HT1080 (cell line): ENCODE data around the gene FGF12. TPM values are rescaled to one million over a fixed set of nuclear protein-coding genes. Genes with fewer than 3 reads are reported as not detected.

Source experiments
- DNase-seq: peaks from one replicate; pipeline ENCODE4 v3.0.0-alpha.2; 2015; ENCODE audit warnings: low read depth
- total RNA-seq: library from RNA; depleted of rRNA; stranded (reverse); fragments of >200 nt; shearing (Covaris generic); gene quantifications from 2 replicates; pipeline ENCODE4 v1.2.3, GENCODE V29; 2014

Gene FGF12
- total RNA-seq, 1 experiment from 2014 or later = 2.2 TPM

DNA sequence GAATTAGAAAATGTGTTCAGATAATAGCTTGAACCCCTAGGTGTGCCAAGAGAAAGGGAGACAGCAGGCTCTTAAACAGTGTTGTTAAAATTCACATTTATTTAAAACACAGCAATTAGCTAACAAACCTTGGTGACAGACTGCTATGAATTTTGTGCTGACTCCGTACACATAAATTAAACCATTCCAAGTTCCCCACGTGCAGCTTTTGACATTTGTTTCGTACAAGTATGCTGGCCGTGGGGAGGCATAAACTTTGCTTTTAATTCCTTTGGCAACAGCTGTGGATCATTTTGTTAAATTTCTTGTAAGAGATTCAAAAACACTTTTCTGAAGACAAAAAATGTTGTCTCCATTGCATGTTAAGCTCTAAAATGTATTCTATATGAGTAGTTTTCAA lies 465.3 kb downstream of the FGF12 start:
- no peak for DNase-seq

DNA sequence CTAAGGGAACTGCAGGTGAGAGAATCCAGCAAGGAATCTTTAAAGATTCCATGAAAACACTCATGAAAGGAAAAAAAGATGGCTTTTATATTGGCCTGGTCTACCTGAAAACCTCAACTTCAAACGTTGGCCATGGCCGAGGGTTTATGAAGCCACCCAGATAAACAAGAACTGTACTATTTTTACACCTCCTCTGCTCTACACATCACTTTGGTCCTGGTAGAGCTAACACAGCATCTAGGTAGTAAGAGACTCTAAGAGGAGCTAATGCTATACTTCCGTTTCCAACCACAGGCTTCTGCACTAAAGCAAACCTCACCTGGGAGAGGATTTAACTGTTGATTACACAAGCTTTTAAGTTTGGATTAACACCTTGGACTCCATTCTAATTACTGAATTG lies 466.2 kb downstream of the FGF12 start:
- DNase-seq = no peak

DNA sequence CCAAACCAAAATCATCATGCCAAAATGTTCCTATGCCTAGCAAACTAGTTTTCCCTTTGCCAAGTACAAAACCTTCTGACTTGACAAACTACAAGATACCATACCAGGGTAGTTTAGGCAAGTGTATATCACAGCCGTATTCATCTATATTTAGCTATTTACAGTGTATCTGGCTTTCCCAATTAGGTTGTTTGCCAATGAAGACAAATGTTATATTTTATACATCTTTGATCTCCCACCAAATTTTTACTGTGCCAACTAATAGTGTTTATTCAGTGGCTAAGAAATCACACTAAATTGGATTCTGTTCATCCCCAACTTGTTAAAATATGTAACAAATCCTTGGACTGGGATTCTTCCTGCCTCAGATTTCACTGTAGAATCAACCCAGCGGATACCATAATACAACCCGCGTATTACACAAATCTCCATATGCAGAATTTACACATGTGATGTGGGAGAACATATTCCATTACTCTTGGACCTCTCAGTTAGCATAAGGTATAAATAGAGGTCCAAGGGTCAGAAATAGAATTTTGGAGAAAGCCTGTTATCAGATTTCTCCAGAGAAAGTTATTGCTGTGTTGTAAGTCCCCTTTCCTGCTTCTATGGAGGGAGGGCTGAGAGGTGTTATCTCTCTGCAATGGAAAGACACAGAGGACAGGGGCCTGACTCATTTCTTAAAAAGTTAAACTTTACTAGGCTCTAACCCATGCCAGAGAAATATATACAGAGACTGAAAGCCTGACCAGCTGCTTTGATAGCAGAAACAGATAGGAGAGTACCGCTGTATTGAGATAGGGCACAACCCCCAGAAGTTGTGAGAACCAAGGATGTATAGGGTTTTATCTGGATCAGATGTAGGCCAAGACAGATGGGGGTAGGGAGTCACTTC lies 467.0 kb downstream of the FGF12 start:
- DNase-seq = no peak

DNA sequence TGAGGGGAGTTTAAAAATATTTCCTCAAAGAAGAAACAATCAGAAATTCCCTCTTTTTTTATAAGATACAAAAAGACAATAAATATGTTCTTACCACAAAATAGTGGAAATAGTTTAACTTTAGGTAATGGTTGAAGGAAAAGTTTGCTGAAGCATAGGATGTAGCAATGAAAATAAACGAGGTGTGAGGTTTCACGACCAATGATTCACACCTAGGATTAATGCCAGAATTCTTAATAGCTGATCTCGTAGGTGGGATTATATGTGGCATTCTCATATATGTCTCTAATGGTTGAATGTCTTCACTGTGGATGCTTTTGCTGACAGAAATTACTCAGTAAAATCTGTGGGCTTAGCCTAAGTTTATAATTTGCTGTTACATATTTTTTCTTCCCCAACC lies 467.7 kb downstream of the FGF12 start:
- DNase-seq = peak; percentile 46

DNA sequence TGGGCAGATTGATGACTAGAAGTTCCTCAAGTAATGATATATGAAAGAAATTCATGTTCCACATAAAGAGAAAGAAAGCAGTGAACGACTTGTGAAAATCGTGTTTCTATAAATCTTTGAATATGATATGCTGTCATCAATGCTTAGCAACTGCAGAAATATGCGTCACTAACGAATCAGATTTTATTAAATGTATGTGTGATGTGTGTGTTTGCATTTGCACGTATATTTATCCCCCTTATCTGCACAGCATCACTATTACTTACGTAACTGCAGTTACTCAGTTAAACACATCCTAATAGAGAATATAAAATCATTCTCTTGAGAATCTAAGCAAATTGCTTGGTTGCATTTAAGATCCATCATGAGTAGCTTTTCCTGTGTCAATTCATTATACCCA lies 468.6 kb downstream of the FGF12 start:
- no peak for DNase-seq

DNA sequence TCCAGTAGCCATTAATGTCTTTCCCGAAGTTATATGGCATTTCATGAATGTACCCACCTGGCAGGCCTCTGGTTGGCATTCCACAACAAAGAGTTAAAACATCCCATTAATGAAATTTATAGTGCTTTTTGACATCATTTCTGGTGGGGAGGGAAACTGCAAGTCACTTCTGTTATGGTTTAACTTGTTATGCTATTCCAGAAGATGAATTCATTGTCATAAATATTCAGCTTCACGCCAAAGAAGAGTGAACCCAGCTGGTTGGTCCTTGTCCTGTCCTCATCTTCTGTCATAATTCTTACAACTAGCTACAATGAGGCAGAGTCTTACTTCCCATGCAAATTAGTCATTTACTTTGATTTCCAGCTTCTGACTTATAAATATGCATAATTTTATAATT lies 471.5 kb downstream of the FGF12 start:
- no peak for DNase-seq

DNA sequence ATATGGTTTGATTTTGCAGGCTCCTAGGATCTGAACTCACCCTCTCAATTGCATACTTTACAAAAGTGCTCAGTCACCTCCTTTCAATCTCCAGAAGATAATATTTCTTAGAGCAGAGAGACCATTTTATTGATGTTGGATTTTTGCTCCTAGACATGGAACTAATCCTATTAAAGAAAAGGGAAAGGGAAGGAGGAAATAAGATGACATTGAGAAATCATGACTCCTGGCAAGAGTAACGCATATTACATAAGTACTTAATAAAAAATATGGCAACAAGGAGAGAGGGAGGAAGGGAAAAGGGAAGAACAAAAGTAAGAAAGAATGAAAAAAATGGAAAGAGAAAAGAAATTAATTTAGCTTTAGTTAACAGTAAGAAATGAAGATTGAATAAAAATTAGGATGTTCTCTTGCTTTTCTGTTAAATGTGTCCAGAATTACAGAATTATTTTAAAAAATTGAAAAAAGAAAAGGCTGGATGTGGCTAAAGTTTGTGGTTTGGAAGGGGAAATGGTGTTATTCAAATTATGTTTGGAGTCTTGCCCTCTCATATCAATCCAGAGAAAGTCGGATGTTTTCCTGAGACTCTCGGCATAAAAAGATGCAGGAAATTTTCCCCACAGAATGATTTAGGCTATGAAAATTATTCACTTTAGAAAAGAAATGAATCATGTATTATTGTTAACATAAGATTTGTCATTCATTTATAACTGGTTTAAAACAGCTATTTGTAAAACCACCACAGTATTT lies 474.0 kb downstream of the FGF12 start:
- no peak for DNase-seq

DNA sequence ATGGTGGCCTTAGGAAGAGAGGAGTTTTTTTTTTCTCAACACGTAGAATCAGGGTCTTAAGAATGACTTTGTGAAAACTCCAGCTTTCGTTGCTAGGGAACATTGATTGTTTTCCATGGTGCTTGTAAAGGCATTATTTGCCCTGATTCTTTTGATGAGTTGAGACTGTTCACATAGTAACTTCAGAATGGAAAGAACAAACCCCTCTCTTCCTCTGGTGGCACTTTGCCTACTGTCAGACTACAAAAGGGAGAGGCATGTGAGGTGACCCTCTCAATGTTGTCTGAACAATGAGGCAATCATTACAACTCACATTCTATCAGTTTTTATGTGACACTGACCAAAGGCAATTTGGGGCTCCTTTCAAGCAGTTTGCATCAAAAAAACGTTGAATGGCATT lies 477.8 kb downstream of the FGF12 start:
- DNase-seq = no peak

DNA sequence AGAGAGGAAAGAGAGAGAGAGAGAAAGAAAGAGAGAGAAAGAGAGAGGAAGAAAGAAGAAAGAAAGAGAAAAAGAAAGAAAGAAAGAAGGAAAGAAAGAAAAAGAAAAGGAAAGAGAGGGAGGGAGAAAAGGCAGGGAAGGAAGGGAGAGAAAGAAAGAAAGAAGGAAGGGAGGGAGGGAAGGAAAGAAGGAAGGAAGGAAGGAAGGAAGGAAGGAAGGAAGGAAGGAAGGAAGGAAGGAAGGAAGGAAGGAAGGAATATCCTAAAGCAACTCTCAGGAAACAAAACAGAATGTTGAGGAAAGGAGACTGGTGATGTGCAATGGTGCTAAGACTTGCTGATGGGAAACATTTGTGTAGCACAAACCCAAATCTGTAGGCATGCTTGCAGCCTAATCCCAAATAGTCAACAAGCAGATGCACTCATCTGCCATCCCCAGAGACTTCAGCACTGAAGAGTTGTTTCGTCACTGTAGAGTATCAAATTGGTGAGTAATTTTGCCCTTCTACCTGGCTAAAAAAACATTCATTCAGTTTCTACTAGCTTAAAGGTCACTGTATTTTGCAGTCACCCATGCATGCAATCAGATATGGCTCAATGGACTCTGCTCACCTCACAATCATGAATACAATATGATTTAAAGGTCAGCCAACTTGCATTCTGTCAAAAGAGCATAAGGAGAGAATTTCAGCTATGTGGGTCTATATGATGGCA lies 480.3 kb downstream of the FGF12 start:
- DNase-seq = no peak

DNA sequence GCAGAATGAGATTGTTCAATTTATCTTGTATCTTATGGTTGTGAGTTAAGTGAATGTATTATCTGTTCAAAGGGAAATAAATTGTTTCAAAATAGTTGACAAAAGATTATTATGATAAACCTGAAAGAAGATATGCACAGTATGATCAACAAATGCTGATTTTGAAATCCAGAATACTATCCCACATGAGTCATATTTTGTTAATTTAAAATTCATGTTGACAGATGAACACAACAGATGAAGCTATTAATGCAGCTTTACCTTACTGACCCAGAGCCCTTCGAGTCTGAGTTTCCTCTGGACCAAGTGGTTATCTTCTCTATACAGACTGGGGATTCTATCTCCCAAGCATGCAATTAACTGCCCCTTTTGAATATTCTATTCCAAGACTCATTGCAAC lies 482.8 kb downstream of the FGF12 start:
- no peak for DNase-seq

DNA sequence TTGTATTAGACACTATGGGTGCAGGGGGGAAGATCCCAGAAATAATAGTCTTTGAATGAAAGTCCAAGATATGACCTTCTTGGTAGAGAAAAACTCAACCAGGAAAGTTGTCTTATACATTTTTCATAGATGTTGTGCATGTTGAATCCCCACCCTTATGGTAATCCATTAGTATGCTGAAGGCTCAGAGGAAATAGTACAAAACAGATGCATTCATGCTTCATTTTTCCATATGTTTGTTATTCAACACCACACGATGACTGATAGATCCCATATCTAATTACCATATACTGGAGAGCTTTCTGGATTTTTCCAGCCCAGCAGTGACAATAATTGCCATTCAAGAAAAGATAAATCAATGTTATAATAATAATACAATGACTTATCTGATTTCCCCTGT lies 487.4 kb downstream of the FGF12 start:
- DNase-seq = no peak

DNA sequence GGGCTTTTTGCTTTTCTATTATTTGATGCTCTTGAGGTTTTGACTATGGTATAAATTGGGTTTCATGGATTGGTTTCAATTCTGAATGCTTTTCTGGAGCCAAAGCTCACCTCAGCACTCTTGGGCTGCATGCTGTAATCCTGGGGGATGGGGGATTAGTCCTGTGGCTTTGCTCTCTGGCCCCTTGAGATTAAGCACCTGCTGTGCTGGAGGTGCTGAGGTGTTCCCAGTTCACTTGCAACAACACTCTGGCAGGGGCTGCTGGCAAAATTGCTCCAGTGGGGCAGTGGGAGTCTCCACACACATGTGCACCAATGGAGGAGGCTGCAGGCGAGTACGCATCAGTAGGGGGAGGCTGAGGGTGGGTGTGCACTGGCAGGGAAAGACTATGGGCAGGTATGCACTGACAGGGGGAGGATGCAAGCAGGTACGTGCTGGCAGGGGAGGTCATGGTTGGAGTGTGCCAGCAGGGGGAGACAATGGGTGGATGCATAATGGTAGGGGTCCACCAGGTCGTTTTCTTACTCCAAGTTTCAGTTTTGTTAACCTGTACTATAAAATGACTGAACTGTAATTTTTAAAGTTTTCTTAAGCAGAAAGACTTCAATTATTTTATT lies 489.2 kb downstream of the FGF12 start:
- no peak for DNase-seq

DNA sequence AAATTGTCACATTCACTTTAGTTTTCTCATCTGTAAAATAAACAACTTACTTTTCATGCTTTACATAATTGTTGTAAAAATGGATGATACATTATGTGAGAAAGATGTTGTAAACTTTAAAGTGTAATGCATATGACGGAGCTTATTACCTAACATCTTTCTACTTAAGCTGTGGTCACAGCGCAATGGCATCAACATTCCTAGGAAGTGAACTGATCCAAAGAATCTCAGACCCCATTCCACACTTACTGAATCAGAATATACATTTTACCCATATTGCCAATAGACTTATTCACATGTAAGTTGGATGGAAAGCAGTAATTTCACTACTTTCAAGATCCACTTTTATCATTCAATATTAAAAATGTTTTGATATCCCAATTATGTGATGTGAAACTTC lies 497.5 kb downstream of the FGF12 start:
- DNase-seq = peak; percentile 69

DNA sequence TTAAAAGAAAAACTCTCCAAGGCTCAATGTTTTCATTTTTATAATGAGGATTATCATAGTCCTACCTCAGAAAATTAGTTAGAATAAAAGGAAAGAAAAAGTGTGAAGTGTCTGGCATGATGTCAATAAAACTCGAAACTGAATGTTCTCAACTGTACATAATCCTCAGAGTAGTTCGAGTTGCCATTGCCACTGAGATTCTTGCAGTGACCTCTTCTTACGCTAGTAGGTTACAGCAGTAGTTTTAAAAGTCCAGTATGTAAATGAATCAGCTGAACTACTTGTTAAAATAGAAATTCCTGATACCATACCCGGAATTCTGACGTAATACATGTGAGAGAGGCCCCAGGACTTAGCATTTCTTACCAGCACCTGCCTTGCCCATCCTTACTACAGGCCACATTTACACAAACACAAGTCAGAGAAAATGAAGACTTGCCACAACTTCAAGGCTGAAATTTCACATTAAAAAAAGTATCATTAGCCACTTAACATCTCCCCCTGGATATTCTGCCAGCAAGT lies 502.6 kb downstream of the FGF12 start:
- no peak for DNase-seq

DNA sequence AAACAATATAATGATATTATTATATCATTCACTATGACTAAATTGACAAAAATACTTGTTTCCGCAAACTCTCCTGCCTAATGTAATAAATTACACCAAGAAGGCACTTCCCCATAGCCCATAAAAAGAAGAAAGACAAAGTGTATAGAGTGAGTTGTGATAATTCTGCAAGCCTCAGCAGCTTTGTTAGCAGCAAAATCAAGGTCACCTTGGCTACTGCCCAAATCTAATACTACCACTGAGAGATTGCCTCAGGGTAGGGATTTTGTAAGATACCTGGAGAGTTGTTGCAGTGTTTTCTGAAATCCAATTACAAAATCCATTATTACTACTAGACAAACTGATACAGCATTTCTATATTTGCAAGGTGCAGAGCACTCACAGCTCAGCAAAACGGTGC lies 503.5 kb downstream of the FGF12 start:
- no peak for DNase-seq

DNA sequence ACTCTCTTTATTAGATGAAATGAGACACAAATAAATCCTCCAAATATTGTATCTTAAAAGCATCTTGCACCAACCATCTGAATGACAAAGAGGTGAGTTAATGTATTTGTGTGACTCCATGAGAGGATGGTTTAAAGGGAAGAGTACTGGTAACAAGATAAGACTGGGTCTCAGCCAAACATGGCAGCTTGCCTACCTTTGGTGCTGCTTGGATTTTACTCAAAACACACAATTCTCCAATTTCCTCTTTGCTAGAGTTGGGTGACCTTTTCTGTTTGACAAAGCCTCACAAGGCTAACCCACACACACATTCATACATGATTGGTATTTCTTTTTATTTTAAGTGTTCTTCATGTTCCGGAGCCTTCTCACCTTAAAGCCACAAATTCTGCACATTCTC lies 506.4 kb downstream of the FGF12 start:
- no peak for DNase-seq

DNA sequence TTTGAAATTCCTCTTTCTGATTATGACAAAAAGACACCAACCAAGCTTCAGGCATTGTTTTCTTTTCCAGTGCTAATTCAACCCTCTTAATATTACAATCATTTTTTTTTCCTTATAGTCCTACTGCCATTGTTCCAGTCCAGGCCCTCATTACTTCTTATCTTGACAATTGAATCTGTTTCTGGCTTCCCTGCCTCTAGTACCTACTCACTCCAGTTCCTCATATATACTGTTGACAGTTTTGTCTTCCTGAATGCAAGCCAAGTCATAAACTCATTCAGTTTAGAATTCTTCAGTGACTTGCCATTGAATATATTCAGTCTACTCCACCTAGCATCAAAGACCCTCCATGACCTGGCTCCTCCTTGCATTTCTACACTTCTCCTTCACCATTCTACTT lies 507.4 kb downstream of the FGF12 start:
- DNase-seq = no peak

DNA sequence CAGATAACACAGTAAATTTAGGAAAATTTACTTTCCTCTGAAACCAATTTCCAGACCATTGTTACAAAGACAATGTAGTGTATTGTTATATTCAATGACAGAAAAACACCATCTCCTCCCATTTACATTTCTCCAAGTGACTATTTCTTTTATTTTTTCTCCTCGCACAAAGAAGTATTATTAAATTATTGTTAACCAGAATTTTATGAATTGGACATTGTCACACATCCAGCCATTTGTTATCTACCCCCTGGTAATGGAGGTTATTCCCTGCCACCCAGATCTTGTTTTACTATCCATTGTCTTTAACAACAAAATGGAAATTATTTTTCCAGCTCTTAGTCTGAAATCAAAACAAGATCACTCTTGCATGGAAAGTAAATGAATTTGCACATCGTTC lies 511.3 kb downstream of the FGF12 start:
- no peak for DNase-seq

DNA sequence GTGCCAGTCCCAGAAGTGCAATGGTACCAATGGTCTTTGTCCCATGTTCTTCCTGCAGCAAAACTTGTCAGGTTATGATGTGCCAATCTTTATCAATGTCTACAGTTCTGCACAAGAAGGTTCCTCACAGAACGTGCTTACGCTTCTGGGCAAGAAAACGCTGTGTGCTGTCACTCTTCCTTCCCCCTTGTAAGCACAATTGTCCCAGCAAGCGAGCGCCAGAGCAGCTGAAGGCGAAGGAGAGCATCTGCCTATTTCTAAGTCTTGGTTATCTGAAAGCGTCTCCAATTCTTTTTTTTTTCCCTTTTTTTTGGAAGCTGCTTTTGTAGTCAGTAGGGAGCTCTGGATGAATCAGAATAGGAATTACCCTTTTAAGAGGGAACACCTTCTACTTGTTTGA lies 514.4 kb downstream of the FGF12 start:
- no peak for DNase-seq

DNA sequence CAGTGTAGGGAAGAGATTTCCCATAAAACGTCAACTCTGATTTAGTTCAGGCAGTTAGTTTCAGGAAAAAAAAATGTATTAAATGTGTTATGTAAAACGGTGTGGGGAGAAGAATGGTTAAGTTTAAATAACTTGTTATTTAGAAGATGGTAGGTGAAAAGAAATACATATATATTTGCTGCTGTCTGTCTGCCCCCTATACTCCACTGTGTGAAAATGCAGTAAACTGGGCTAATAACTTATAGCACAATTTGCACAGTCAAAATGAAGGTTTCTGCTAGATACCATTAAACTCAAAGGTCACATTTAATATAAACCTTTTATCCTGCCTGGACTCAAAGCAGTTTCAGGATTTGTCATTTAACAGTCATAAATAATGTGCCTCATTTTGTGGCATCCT lies 515.0 kb downstream of the FGF12 start:
- DNase-seq = no peak

DNA sequence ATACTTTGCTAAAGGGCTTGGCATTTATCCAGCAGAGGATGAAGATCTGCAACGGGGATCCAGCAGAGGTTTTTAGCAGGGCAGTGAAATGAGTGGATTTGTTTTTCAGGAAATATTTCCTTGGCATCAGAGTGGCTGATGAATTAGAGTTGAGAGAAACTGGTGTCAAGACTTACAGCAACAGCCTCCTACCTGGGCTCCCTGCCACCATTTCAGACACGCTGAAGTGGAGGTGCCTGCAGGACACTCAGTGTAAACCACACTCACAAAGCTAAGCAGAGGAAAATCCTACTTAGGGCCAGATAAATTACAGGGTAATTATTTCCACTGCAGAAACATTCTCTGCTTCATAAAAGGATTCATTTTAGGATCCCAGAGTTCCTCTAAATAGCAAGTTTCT lies 519.7 kb downstream of the FGF12 start:
- DNase-seq = no peak

DNA sequence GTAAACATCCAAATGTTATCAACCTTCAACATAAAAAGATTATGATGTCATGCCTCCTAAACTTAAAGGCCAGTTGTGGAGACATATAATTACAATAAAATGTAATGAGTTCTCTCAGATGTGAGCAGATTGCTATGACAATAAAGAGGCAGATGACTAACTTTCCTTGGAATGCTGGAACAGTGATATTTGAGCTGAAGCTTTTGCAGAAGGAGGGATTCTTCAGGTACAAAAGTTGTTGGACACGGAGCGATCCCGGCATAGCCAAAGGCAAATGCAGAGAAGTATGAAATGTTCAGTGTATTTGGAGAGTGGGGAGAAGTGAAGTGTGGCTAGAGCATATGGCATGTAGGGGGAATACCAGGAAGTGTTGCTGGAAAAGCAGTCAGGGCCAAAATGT lies 520.1 kb downstream of the FGF12 start:
- DNase-seq = peak; percentile 66
